Hepatocyte (in vitro differentiated cells): ENCODE measurements around the gene MUCL1. TPM values are rescaled to one million over a fixed set of nuclear protein-coding genes. Genes with fewer than 3 reads are reported as not detected.

Experiments
- DNase-seq: peaks from one replicate; pipeline ENCODE4 v3.0.0-alpha.2; 2016; ENCODE audit warnings: low spot score
- H2AFZ ChIP-seq: fragments of 200-600 bp; sonication (generic); 2 replicates; pipeline ENCODE4 v1.6.0; 2016; ENCODE audit warnings: antibody characterized with exemption, mild to moderate bottlenecking
- H3K27ac ChIP-seq: fragments of 200-600 bp; sonication (generic); 2 replicates; pipeline ENCODE4 v1.5.1; 2016; ENCODE audit warnings: mild to moderate bottlenecking
- H3K27me3 ChIP-seq: fragments of 200-600 bp; sonication (generic); 2 replicates; pipeline ENCODE4 v1.6.1; 2016
- H3K36me3 ChIP-seq: fragments of 200-600 bp; sonication (generic); replicated peaks from 2 replicates; pipeline ENCODE4 v1.5.1; 2016; ENCODE audit warnings: low read depth; ENCODE audit not compliant: insufficient read depth
- H3K4me1 ChIP-seq: fragments of 200-600 bp; sonication (generic); 2 replicates; pipeline ENCODE4 v1.5.1; 2016; ENCODE audit warnings: mild to moderate bottlenecking, moderate library complexity; ENCODE audit not compliant: insufficient read depth
- H3K4me2 ChIP-seq: fragments of 200-600 bp; sonication (generic); 2 replicates; pipeline ENCODE4 v1.6.0; 2016
- H3K4me3 ChIP-seq: fragments of 200-600 bp; sonication (generic); 2 replicates; pipeline ENCODE4 v1.5.1; 2016; ENCODE audit warnings: mild to moderate bottlenecking
- H3K79me2 ChIP-seq: fragments of 200-600 bp; sonication (generic); 2 replicates; pipeline ENCODE4 v1.6.0; 2017; ENCODE audit warnings: mild to moderate bottlenecking
- H3K9me2 ChIP-seq: fragments of 200-600 bp; sonication (generic); replicated peaks from 2 replicates; pipeline ENCODE4 v1.6.0; 2017; ENCODE audit warnings: mild to moderate bottlenecking; ENCODE audit not compliant: insufficient read depth
- H3K9me3 ChIP-seq: fragments of 200-600 bp; sonication (generic); 2 replicates; pipeline ENCODE4 v1.5.1; 2016; ENCODE audit warnings: low read depth, mild to moderate bottlenecking
- H4K20me1 ChIP-seq: fragments of 200-600 bp; sonication (generic); 2 replicates; pipeline ENCODE4 v1.6.0; 2016; ENCODE audit warnings: mild to moderate bottlenecking; ENCODE audit not compliant: insufficient read depth, poor library complexity, severe bottlenecking
- EZH2 ChIP-seq: fragments of 200-600 bp; sonication (generic); IDR thresholded peaks from 2 replicates; pipeline ENCODE4 v1.6.1; 2016; ENCODE audit warnings: antibody characterized with exemption, mild to moderate bottlenecking, borderline replicate concordance
- EZH2phosphoT487 ChIP-seq: fragments of 200-600 bp; sonication (generic); IDR thresholded peaks from one replicate; pipeline ENCODE4 v1.6.1; 2018; ENCODE audit warnings: antibody characterized with exemption, mild to moderate bottlenecking, low read depth, moderate library complexity; ENCODE audit not compliant: unreplicated experiment, severe bottlenecking
- WGBS: methylation state at CpG from one replicate; pipeline ENCODE4 v1.1.6; 2016; ENCODE audit warnings: low lambda C conversion rate; ENCODE audit errors: missing lambda C conversion rate; 5-methylcytosine and 5-hydroxymethylcytosine counted together
- polyA plus RNA-seq: library from polyadenylated mRNA; unstranded; fragments of >200 nt; fragmentation: Nextera tagmentation; extraction: Ambion mirVana; gene quantifications from 2 replicates; pipeline ENCODE4 v1.2.1, GENCODE V29; 2016
- total RNA-seq: library from RNA; depleted of rRNA; stranded (reverse); fragments of >200 nt; gene quantifications from 2 replicates; pipeline ENCODE4 v1.2.3, GENCODE V29; 2014
- TF ChIP-seq, protein P1 (sequence below): fragments of 200-600 bp; sonication (generic); IDR thresholded peaks from 2 replicates; pipeline ENCODE4 v1.5.1; 2016; ENCODE audit warnings: antibody characterized with exemption, mild to moderate bottlenecking; ENCODE audit not compliant: poor library complexity

Gene MUCL1
- total and polyA plus RNA-seq, 2 experiments from 2014 or later: not detected

DNA sequence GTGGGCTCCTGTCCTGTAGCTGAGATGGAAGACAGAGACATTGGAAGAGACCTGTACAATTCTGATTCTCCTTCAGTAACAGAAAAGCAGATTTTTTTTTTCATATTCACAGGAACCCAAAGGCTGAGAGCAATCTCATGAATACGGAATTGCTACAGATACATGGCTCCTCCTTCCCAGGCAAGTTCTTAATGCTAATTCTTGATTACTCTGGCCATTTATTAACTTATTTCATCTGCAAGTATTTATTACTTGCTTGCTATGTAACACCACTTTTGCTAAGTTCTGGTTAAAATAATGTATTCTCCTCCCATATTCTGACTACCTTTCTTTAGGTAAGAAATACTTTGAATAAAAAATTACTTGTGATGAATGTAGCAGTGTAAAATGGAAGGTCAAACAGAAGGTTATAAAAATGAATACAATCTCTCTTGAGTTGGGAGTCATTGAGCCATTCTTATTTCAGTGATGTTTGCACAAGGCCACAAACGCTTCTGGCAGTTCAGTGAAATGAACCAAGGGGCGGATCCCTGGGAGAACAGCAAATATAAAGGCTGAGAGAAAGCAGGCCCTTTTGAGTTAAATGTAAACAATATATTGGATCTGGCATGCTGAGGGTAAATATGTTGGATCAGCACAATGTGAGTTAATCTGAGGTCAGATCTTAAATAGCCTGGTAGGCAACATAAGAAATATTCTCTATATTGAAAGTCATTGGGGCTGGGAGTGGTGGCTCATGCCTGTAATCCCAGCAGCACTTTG lies 37.6 kb downstream of the MUCL1 start:
- WGBS: 42% methylated on average over 3 of the region's 3 CpGs
- Histone ChIP-seq H3K4me2 (no peak overlapping the region), H3K4me1 (no peaks in the 10 kb centered on the region), H3K9me2 (no peaks in the 10 kb centered on the region), H3K9me3 (no peaks in the 10 kb centered on the region), H3K79me2 (no peaks in the 10 kb centered on the region), H3K4me3 (no peak overlapping the region), H3K36me3 (no peaks in the 10 kb centered on the region), H3K27me3 (no peaks in the 10 kb centered on the region), H4K20me1 (no peaks in the 10 kb centered on the region), H3K27ac (peak overlapping the region; percentile 13), H2AFZ (no peak overlapping the region)
- DNase-seq: peak; percentile 65
- TF ChIP-seq, protein P1, sequence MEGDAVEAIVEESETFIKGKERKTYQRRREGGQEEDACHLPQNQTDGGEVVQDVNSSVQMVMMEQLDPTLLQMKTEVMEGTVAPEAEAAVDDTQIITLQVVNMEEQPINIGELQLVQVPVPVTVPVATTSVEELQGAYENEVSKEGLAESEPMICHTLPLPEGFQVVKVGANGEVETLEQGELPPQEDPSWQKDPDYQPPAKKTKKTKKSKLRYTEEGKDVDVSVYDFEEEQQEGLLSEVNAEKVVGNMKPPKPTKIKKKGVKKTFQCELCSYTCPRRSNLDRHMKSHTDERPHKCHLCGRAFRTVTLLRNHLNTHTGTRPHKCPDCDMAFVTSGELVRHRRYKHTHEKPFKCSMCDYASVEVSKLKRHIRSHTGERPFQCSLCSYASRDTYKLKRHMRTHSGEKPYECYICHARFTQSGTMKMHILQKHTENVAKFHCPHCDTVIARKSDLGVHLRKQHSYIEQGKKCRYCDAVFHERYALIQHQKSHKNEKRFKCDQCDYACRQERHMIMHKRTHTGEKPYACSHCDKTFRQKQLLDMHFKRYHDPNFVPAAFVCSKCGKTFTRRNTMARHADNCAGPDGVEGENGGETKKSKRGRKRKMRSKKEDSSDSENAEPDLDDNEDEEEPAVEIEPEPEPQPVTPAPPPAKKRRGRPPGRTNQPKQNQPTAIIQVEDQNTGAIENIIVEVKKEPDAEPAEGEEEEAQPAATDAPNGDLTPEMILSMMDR: no peak
- TF ChIP-seq EZH2 (no peak), EZH2phosphoT487 (no peak)

Other genes starting within 250 kb of the MUCL1 start
- gene LACRT, start 219.6 kb upstream of the MUCL1 start, total RNA-seq: not detected in 2 replicates
- gene LACRT, start 219.6 kb upstream of the MUCL1 start, polyA plus RNA-seq: not detected in 2 replicates
- not detected in 2 replicates for gene DCD, start 206.2 kb upstream of the MUCL1 start, total RNA-seq
- not detected in 2 replicates for gene DCD, start 206.2 kb upstream of the MUCL1 start, polyA plus RNA-seq
- gene TESPA1, start 130.2 kb downstream of the MUCL1 start, total RNA-seq: not detected in 2 replicates
- gene TESPA1, start 130.2 kb downstream of the MUCL1 start, polyA plus RNA-seq: not detected in 2 replicates
- not detected in 2 replicates for gene NEUROD4, start 165.5 kb downstream of the MUCL1 start, total RNA-seq
- gene NEUROD4, start 165.5 kb downstream of the MUCL1 start, polyA plus RNA-seq: not detected in 2 replicates